CD8-positive, alpha-beta memory T cell (primary cell): ENCODE measurements around the gene CRLF1. TPM values are rescaled to one million over a fixed set of nuclear protein-coding genes. Genes with fewer than 3 reads are reported as not detected.

Experiments used
- CTCF ChIA-PET: fragments of 350-600 bp; sonication (Branson Sonifier 250); formaldehyde crosslinking; loops from one replicate; lab custom pipeline; 2021; ENCODE audit warnings: antibody characterized with exemption; lab: Charles Lee
- POLR2A ChIA-PET: fragments of 350-600 bp; sonication (Branson Sonifier 250); formaldehyde crosslinking; loops from one replicate; lab custom pipeline; 2021; ENCODE audit warnings: antibody characterized with exemption; lab: Charles Lee
- DNase-seq, 5 donors: peaks; one replicate each; pipeline versions ENCODE4 v3.0.0 to v3.0.0-alpha.2; 2020 to 2022; ENCODE audit warnings: mixed read lengths in 1 of 5
- H3K27ac ChIP-seq: one replicate; pipeline ENCODE4 v1.7.0; 2013; ENCODE audit warnings: low read depth, mild to moderate bottlenecking, low read length, moderate library complexity
- H3K27me3 ChIP-seq: 2 replicates; pipeline ENCODE4 v1.7.0; 2013; ENCODE audit warnings: low read length, mild to moderate bottlenecking; ENCODE audit not compliant: insufficient read depth, poor library complexity, severe bottlenecking
- H3K36me3 ChIP-seq: 2 replicates; pipeline ENCODE4 v1.7.0; 2013; ENCODE audit warnings: mild to moderate bottlenecking, low read length, moderate library complexity; ENCODE audit not compliant: insufficient read depth
- H3K4me1 ChIP-seq: 2 replicates; pipeline ENCODE4 v1.7.0; 2013; ENCODE audit warnings: mild to moderate bottlenecking, low read length, moderate library complexity; ENCODE audit not compliant: insufficient read depth
- H3K4me3 ChIP-seq: 2 replicates; pipeline ENCODE4 v1.7.0; 2013; ENCODE audit warnings: mild to moderate bottlenecking, low read length
- H3K9me3 ChIP-seq: 2 replicates; pipeline ENCODE4 v1.7.0; 2013; ENCODE audit warnings: mild to moderate bottlenecking, low read length
- H3K27ac Mint-ChIP-seq, 8 donors: one replicate each; pipeline ENCODE4 v1.8.0; 2020 to 2021; ENCODE audit warnings: mixed read lengths in 8 of 8, mild to moderate bottlenecking in 6 of 8, inconsistent platforms in 3 of 8, moderate library complexity in 3 of 8
- H3K27me3 Mint-ChIP-seq, 2 donors: one replicate each; pipeline ENCODE4 v1.8.0; 2020 to 2021; ENCODE audit warnings: mixed read lengths in 2 of 2, mild to moderate bottlenecking in 1 of 2, moderate library complexity in 1 of 2
- H3K36me3 Mint-ChIP-seq, 3 donors: one replicate each; pipeline ENCODE4 v1.8.0; 2020 to 2021; ENCODE audit warnings: mixed read lengths in 3 of 3, inconsistent platforms in 1 of 3, mild to moderate bottlenecking in 1 of 3
- H3K4me1 Mint-ChIP-seq, 3 donors: one replicate each; pipeline ENCODE4 v1.8.0; 2020 to 2021; ENCODE audit warnings: mixed read lengths in 3 of 3, inconsistent platforms in 1 of 3, mild to moderate bottlenecking in 1 of 3
- H3K4me3 Mint-ChIP-seq, 7 donors: one replicate each; pipeline ENCODE4 v1.8.0; 2020 to 2021; ENCODE audit warnings: mixed read lengths in 7 of 7, mild to moderate bottlenecking in 6 of 7, moderate library complexity in 4 of 7, inconsistent platforms in 2 of 7
- H3K9me3 Mint-ChIP-seq, 5 donors: one replicate each; pipeline ENCODE4 v1.8.0; 2020 to 2022; ENCODE audit warnings: mixed read lengths in 5 of 5, mild to moderate bottlenecking in 3 of 5, moderate library complexity in 2 of 5, inconsistent platforms in 1 of 5
- polyA plus RNA-seq: library from polyadenylated mRNA; unstranded; fragments of 300-500 nt; fragmentation: Illumina TruSeq; gene quantifications from one replicate; pipeline ENCODE4 v1.2.3, GENCODE V29; 2021
- total RNA-seq, 2 experiments: library from RNA; stranded (reverse); gene quantifications; one replicate each; pipeline ENCODE4 v1.2.3, GENCODE V29; 2021

The CRLF1 gene
- total and polyA plus RNA-seq, 3 experiments from 2014 or later, result not detected

- Mint-ChIP-seq H3K27ac (no peak overlapping the region), H3K9me3 (no peaks in the 10 kb centered on the region), H3K4me1 (peaks cover 12 to 26% (median 14%) of the 10 kb centered on the region in 3 donors), H3K4me3 (no peak overlapping the region), H3K36me3 (peaks cover 0 to 3% (median 1%) of the 10 kb centered on the region in 3 donors), H3K27me3 (peaks cover 47 to 61% of the 10 kb centered on the region in 2 donors)
- H3K4me1 ChIP-seq, result peaks cover 18% of the 10 kb centered on the region
- ChIA-PET CTCF (no interaction called here), POLR2A (no interaction called here)
- no peak for DNase-seq
- H3K27me3 ChIP-seq, result peaks cover 44% of the 10 kb centered on the region
- no peak overlapping the region for H3K27ac ChIP-seq
- H3K4me3 ChIP-seq, result no peak overlapping the region
- H3K36me3 ChIP-seq, result no peaks in the 10 kb centered on the region
- no peaks in the 10 kb centered on the region for H3K9me3 ChIP-seq
Observed at GRCh38 chr19:18616023-18616422, 9.4 kb upstream of the CRLF1 start.

GRCh38 chr19:18613589-18614234 is 7.1 kb upstream of the CRLF1 start:
- H3K4me1 ChIP-seq, result peaks cover 20% of the 10 kb centered on the region
- H3K27ac ChIP-seq, result no peak overlapping the region
- DNase-seq, result no peak
- no peaks in the 10 kb centered on the region for H3K9me3 ChIP-seq
- peak overlapping the region; percentile 38 to 82 (median 57) for H3K4me3 Mint-ChIP-seq
- no peaks in the 10 kb centered on the region for H3K9me3 Mint-ChIP-seq
- H3K4me1 Mint-ChIP-seq, result peaks cover 15 to 31% (median 18%) of the 10 kb centered on the region in 3 donors
- H3K36me3 ChIP-seq, result no peaks in the 10 kb centered on the region
- ChIA-PET CTCF (interaction anchor here (0.6 kb wide), 1 partner anchor 151 kb away, joined by 3 read pairs; no protein-coding TSS in a partner anchor), POLR2A (interaction anchor here (0.6 kb wide), 1 partner anchor 131 kb away, joined by 3 read pairs; no protein-coding TSS in a partner anchor)
- peaks cover 66 to 76% of the 10 kb centered on the region in 2 donors for H3K27me3 Mint-ChIP-seq
- H3K4me3 ChIP-seq, result no peak overlapping the region
- H3K27me3 ChIP-seq, result peaks cover 65% of the 10 kb centered on the region
- peaks cover 0 to 3% (median 1%) of the 10 kb centered on the region in 3 donors for H3K36me3 Mint-ChIP-seq
- peak overlapping the region in 2 of 8 donors; percentile 19 to 47 for H3K27ac Mint-ChIP-seq

GRCh38 chr19:18612772-18613588 is 6.4 kb upstream of the CRLF1 start, which contains the start of gene TMEM59L:
Gene TMEM59L, plus strand, starts transcription at chr19:18612870. Its CDS starts 89 bp downstream, at chr19:18612959.
- Histone ChIP-seq H3K36me3 (no peaks in the 10 kb centered on the region), H3K4me1 (peaks cover 20% of the 10 kb centered on the region), H3K9me3 (no peaks in the 10 kb centered on the region), H3K27ac (no peak within 1 kb of the TSS), H3K4me3 (peak within 1 kb of the TSS; percentile 50), H3K27me3 (peaks cover 72% of the 10 kb centered on the region)
- DNase-seq, result peak; percentile 27 to 71 (median 47)
- H3K36me3 Mint-ChIP-seq, result peaks cover 0 to 3% (median 1%) of the 10 kb centered on the region in 3 donors
- peak within 1 kb of the TSS in 3 of 8 donors; percentile 50 to 70 (median 66) for H3K27ac Mint-ChIP-seq
- no peaks in the 10 kb centered on the region for H3K9me3 Mint-ChIP-seq
- POLR2A ChIA-PET, result interaction anchor here (0.6 to 1.2 kb wide), 3 partner anchors 20 to 211 kb away, joined by 3 to 4 read pairs (median 4); partner anchors contain the start of gene REX1BD
- peak within 1 kb of the TSS; percentile 54 to 87 (median 80) for H3K4me3 Mint-ChIP-seq
- CTCF ChIA-PET, result interaction anchor here (0.6 kb wide), 1 partner anchor 151 kb away, joined by 3 read pairs; no protein-coding TSS in a partner anchor
- peaks cover 72 to 79% of the 10 kb centered on the region in 2 donors for H3K27me3 Mint-ChIP-seq
- peaks cover 17 to 36% (median 20%) of the 10 kb centered on the region in 3 donors for H3K4me1 Mint-ChIP-seq

- H3K36me3 Mint-ChIP-seq, result peaks cover 0 to 1% (median 0%) of the 10 kb centered on the region in 3 donors
- H3K27me3 Mint-ChIP-seq, result peaks cover 68 to 79% of the 10 kb centered on the region in 2 donors
- no peak for DNase-seq
- H3K4me1 Mint-ChIP-seq, result peaks cover 18 to 44% (median 20%) of the 10 kb centered on the region in 3 donors
- Histone ChIP-seq H3K9me3 (no peaks in the 10 kb centered on the region), H3K4me3 (peak overlapping the region; percentile 50), H3K27me3 (peaks cover 73% of the 10 kb centered on the region), H3K27ac (no peak overlapping the region), H3K36me3 (no peaks in the 10 kb centered on the region), H3K4me1 (peaks cover 24% of the 10 kb centered on the region)
- peak overlapping the region in 3 of 8 donors; percentile 50 to 70 (median 66) for H3K27ac Mint-ChIP-seq
- peak overlapping the region; percentile 54 to 87 (median 80) for H3K4me3 Mint-ChIP-seq
- ChIA-PET POLR2A (interaction anchor here (0.6 to 1.2 kb wide), 3 partner anchors 19 to 212 kb away, joined by 3 to 4 read pairs (median 4); partner anchors contain the start of gene REX1BD), CTCF (no interaction called here)
- H3K9me3 Mint-ChIP-seq, result no peaks in the 10 kb centered on the region
Observed at GRCh38 chr19:18612051-18612771, 5.6 kb upstream of the CRLF1 start.

DNA sequence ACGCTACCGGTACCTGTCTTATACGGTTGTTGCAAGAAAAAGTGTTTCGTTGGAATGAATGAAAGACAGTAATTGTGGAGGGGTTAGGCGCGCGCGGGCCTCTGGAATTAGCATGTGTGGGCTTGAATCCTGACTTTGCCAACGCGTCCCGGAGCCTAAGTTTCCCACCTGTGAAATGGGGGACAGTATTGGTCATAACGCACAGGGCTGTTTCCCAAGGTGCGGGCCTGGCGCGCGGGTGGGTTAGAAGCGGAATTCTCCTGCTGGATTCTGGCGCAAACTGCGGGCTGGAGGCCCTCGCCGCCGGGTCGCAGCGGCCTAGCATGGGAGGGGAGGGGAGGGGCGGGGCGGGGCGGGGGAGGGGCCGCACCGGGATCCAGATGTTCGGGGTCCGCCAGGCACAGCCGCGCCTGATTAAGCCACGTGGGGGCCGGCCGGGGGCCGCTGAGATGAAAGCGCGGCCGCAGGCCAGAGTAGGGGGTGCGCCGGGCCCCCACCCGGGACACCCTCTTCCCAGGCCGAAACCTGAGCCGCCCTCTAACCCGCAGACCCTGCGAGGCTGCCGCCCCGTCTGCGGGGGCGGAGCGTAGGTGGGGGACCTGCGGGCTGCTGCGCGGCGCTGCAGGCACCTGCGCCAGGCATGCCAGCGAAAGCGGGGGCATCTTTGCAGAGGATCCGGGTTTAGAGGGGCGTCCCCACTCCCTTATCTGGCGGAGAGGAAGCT is 4.9 kb upstream of the CRLF1 start:
- CTCF ChIA-PET, result no interaction called here
- peak overlapping the region in 2 of 8 donors; percentile 46 to 79 for H3K27ac Mint-ChIP-seq
- no peak overlapping the region for H3K27ac ChIP-seq
- POLR2A ChIA-PET, result no interaction called here
- peaks cover 0 to 1% (median 0%) of the 10 kb centered on the region in 3 donors for H3K36me3 Mint-ChIP-seq
- no peaks in the 10 kb centered on the region for H3K9me3 ChIP-seq
- peaks cover 67 to 74% of the 10 kb centered on the region in 2 donors for H3K27me3 Mint-ChIP-seq
- H3K36me3 ChIP-seq, result no peaks in the 10 kb centered on the region
- H3K9me3 Mint-ChIP-seq, result no peaks in the 10 kb centered on the region
- peaks cover 24% of the 10 kb centered on the region for H3K4me1 ChIP-seq
- peak overlapping the region; percentile 50 for H3K4me3 ChIP-seq
- peak overlapping the region; percentile 54 to 87 (median 80) for H3K4me3 Mint-ChIP-seq
- peak in 1 of 5 donors; percentile 30 for DNase-seq
- H3K4me1 Mint-ChIP-seq, result peaks cover 18 to 48% (median 20%) of the 10 kb centered on the region in 3 donors
- peaks cover 72% of the 10 kb centered on the region for H3K27me3 ChIP-seq

DNA sequence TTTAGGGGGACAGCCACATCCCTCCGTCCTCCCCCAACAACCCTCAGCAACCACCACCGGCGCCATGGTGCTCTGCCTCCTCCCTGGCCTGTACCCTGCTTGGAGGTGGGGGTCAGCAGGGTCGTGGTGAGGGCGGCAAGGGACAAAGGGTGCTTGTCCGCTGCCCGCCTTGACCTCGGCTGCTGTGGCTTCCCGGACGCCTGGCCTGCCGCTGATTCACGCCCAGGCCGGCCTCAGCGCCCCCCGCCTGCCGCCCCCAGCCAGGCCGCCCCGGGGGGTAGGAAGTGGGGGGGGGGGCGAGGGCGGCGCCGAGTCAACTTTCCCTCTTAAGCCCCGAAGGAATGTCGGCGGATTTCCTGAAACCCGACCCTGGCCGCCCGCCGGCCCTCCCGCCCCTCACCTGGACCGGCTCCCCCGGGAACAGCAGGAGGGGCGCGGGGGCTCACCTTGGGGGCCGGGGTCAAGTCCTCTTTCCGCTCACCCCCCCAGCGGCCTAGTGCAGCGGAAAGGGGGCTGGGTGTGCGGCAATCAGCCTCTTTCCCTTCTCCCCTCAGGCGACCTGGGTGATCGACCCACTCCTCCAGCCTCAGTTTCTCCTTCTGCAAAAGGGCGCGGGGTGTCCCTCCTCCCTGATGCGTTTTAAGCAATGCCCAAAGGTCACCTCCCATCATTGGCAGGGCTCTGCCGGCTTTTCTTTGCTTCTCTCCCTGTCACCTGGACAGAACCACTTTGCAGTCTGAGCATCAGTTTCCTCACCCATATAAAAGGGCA is 4.1 kb upstream of the CRLF1 start:
- CTCF ChIA-PET, result no interaction called here
- H3K4me3 Mint-ChIP-seq, result peak overlapping the region in 5 of 7 donors; percentile 15 to 71 (median 50)
- POLR2A ChIA-PET, result no interaction called here

More for the DNA sequence above, 4.1 kb upstream of the CRLF1 start:
- Mint-ChIP-seq H3K27me3 (peaks cover 61 to 68% of the 10 kb centered on the region in 2 donors), H3K36me3 (peaks cover 0 to 1% (median 0%) of the 10 kb centered on the region in 3 donors), H3K27ac (peak overlapping the region in 2 of 8 donors; percentile 56 to 79), H3K4me1 (peaks cover 18 to 48% (median 20%) of the 10 kb centered on the region in 3 donors), H3K9me3 (no peaks in the 10 kb centered on the region)
- no peak overlapping the region for H3K27ac ChIP-seq
- H3K36me3 ChIP-seq, result no peaks in the 10 kb centered on the region
- DNase-seq, result no peak
- peaks cover 72% of the 10 kb centered on the region for H3K27me3 ChIP-seq
- H3K9me3 ChIP-seq, result no peaks in the 10 kb centered on the region
- H3K4me3 ChIP-seq, result no peak overlapping the region
- peaks cover 24% of the 10 kb centered on the region for H3K4me1 ChIP-seq
